ENCODE results near the gene WDR70.
"Not testable (repeated sequence)": the region's sequence is repeated elsewhere in the genome, so short reads cannot be mapped to it uniquely, and the experiment has no call there.

The WDR70 gene

DNA sequence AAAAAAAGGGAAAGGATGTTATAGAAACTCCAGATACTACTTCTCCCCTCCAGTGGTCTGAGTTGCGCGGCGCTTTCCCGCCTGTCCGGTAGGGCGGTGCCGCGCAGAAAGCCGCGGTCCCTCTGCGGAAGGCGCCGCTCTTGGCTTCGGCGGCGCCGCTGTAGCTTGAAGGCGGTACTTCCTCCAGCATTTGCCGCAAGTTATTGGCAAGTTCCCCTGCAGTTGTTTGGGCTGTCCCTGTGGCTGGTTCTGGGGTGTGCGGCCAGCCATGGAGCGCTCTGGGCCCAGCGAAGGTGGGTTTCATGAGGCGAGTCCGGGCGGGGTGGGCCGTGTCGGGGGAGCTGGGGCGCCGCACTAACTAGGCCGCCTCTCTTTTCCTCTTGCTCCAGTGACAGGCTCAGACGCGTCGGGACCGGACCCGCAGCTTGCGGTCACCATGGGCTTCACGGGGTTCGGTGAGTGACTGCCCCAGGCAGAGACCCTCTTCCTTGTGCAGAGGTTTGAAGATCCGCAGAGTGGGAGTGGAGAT, at the start of gene WDR70:
Gene WDR70, plus strand, starts transcription at position 219 of the 529 bp plus-strand sequence. Its CDS starts 50 bp downstream, at position 269.
- peak; percentile 83 for DNase-seq

DNA sequence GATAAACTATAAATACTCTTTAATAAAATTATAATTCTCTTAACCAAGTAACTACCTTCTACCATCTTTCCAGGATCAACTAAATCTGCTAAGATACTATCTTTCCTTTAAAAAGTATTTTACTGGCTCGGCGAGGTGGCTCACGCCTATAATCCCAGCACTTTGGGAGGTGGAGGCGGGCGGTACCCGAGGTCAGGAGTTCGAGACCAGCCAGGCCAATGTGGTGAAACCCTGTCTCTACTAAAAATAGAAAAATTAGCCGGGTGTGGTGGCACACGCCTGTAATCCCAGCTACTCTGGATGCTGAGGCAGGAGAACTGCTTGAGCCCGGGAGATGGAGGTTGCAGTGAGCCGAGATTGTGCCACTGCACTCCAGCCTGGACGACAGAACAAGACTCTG, 44.4 kb upstream of the WDR70 start:
- DNase-seq = not testable (repeated sequence)

- not testable (repeated sequence) for DNase-seq
Measured at GRCh38 chr5:37342741-37343140, 36.4 kb upstream of the WDR70 start.

DNA sequence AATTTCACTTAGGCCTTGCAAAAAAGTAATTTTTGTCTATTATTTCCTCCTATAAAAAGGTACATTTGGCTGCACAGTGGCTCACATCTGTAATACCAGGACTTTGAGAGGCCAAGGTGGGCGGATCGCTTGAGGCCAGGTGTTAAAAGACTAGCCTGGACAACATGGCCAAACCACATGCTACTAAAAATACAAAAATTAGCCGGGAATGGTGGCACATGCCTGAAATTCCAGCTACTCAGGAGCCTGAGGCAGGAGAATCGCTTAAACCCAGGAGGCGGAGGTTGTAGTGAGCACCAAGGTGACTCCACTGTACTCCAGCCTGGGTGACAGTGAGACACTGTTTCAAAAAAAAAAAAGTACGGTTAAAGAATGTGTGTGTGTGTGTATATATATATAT, 24.0 kb upstream of the WDR70 start:
- DNase-seq = peak; percentile 6

DNA sequence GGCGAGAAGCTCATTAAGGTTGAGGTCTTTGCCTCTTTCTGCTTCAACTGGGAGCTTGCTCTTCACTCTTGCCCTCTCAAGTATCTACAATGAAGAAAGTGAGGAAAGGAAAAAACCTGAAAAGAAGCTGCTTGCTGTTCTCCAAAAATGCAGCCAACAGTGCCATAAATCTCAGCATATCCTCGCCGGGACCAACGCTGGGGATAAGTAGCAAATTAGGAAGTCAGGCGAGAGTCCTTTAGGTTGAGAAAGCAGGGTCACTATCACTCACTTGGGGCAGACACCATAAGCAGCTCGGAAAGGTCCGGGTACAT, 8.6 kb upstream of the WDR70 start:
- no peak for DNase-seq

DNA sequence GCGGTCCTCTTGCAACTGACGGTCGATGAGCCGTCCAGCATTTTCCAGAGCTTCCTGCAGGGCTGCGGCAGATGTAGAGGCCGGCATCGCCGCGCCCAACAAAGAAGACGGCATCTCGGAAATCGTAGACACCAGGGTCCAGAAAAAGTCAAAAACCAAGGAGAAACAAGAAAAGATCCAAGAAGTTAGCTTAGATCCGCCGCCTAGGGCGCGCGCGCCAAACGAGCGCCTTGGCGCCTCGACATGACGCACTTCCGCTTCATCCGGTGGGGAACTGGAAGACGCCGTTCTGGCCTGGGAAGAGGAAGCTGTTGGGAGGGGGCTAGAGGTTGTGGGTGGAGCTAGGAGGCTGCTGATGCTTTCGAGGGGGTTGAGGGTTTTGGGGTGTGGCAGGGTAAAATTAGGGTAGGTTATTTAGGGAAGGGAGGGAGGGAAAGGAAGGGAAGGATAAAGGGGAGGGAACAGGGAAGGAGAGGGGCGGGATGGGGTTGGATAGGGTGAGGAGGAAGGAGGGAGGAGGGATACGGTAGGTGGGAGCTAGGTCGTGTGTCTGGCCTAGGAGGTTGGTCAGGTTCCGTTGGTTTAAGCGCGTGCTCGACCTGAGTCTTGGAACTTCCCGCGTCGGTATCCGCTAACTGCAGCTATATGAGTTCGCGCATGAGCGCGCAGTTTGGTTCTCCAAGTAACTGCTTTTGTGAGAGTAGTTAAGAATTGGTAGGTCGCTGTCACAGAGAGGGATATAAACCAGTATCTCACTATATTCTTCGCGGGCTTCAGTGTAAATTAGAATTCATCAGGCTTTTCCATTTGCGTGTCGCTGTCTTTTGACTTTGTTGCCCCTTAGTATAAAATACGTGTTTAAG, 8.0 kb upstream of the WDR70 start, which contains the start of gene NUP155:
Gene NUP155, minus strand, starts transcription at position 243 of the 863 bp plus-strand sequence. Its CDS starts 129 bp downstream, at position 114.
- DNase-seq = peak; percentile 93

DNA sequence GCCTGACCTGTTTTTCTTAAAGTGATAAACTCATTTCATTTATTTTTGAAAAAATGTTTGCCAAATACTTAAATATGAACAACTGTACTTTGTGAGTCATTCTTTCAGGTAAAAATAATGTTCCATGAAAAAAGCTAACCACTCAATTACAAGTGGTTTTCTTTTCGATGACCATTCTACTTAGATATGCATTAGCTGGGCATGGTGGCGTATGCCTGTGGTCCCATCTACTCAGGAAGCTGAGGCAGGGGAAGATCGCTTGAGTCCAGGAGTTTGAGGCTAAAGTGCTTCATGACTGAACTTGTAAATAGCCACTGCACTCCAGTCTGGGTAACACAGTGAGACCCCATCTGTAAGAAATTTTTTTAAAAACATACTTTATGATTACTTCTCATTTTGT, 4.0 kb upstream of the WDR70 start:
- no peak for DNase-seq

- DNase-seq = not testable (repeated sequence)
Measured at GRCh38 chr5:37378066-37378465, 1.1 kb upstream of the WDR70 start.

- no peak for DNase-seq
Measured at GRCh38 chr5:37391591-37391990, 12.5 kb downstream of the WDR70 start.

DNA sequence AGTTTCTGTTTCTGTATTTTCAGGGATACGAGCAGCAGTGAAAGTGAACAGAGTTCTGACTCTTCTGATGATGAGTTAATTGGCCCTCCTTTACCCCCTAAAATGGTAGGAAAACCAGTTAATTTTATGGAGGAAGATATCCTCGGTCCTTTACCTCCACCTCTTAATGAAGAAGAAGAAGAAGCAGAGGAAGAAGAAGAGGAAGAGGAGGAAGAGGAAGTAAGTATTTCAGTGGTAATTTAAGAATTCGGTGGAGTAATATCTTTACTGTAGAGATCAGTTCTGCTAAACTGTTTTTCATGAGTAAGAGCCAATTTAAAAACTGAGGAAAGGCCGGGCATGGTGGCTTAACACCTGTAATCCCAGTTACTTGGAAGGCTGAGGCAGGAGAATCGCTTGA, 17.2 kb downstream of the WDR70 start:
- DNase-seq = no peak

GRCh38 chr5:37400501-37400900, 21.4 kb downstream of the WDR70 start:
- no peak for DNase-seq

- no peak for DNase-seq
Measured at GRCh38 chr5:37412515-37412914, 33.4 kb downstream of the WDR70 start.

DNA sequence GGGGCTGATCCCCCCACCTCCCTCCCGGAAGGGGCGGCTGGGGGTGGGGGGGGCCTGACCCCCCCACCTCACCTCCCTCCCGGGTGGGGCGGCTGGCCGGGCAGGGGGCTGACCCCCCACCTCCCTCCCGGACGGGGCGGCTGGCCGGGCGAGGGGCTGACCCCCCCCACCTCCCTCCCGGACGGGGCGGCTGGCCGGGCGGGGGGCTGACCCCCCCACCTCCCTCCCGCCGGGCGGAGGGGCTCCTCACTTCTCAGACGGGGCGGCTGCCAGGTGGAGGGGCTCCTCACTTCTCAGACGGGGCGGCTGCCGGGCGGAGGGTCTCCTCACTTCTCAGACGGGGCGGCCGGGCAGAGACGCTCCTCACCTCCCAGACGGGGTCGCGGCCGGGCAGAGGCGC, 36.3 kb downstream of the WDR70 start:
- not testable (repeated sequence) for DNase-seq

- DNase-seq = no peak
Measured at GRCh38 chr5:37417347-37417746, 38.2 kb downstream of the WDR70 start.

DNA sequence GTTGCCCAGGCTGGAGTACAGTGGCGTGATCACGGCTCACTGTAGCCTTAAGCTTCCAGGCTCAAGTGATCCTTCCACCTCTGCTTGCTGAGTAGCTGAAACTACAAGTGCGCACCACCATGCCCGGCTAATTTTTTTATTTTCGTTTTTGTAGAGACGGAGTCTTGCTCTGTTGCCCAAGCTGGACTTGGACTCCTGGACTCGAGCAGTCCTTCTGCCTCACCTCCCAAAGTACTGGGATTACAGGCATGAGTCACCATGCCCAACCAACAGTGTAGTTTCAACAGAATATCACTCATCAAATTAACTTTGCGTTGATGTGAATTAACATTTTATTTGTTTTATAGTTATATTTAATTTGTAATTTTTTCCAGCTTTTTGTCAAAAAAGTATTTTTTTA, 45.3 kb downstream of the WDR70 start:
- no peak for DNase-seq

GRCh38 chr5:37428044-37428443, 48.9 kb downstream of the WDR70 start:
- no peak for DNase-seq

DNA sequence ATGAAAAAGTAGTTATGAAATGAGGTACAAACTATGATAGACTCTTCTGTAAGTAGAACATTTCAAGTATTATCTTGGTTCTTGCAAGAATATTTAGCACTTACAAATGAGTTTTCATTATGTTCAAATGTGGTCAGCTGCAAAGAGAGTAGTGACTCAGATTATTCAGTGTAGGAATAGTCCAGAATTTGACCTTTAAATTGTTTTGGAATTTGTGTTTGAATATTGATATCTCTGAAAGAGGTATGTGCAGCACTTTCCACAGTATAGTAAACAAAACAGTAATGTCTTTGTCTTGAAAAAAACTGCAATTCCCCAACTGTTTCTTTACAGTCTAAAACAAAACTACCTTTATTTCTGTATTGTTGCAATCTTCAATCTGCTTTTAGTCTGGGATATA, 56.1 kb downstream of the WDR70 start:
- DNase-seq = no peak

- no peak for DNase-seq
Measured at GRCh38 chr5:37436146-37436934, 57.2 kb downstream of the WDR70 start.

- DNase-seq = no peak
Measured at GRCh38 chr5:37437711-37438110, 58.6 kb downstream of the WDR70 start.

DNA sequence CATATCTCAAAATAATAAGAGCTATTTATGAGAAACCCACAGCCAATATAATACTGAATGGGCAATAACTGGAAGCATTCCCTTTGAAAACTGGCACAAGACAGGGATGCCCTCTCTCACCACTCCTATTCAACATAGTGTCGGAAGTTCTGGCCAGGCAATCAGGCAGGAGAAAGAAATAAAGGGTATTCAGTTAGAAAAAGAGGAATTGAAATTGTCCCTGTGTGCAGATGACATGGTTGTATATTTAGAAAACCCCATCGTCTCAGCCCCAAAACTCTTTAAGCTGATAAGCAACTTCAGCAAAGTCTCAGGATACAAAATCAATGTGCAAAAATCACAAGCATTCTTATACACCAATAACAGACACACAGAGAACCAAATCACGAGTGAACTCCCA, 66.7 kb downstream of the WDR70 start:
- not testable (repeated sequence) for DNase-seq

- no peak for DNase-seq
Measured at GRCh38 chr5:37448941-37449340, 69.8 kb downstream of the WDR70 start.

- DNase-seq = not testable (repeated sequence)
Measured at GRCh38 chr5:37451991-37452390, 72.9 kb downstream of the WDR70 start.

DNA sequence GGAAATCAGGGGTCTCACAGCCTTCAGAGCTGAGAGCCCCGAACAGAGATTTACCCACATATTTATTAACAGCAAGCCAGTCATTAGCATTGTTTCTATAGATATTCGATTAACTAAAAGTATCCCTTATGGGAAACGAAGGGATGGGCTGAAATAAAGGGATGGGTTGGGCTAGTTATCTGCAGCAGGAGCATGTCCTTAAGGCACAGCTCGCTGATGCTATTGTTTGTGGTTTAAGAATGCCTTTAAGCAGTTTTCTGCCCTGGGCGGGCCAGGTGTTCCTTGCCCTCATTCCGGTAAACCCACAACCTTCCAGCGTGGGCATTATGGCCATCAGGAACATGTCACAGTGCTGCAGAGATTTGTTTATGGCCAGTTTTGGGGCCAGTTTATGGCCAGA, 74.1 kb downstream of the WDR70 start:
- not testable (repeated sequence) for DNase-seq
